B cell (primary cell): ENCODE measurements around the gene GUCY2D. TPM values are rescaled to one million over a fixed set of nuclear protein-coding genes. Genes with fewer than 3 reads are reported as not detected.
A peak's percentile ranks its signal among the peaks of the same experiment; 100 is the strongest.

Experiments used
- ATAC-seq: fragments of 200-7000 bp; cut with Tn5 transposase; one replicate; pipeline ENCODE4 v1.10.0; 2021; ENCODE audit warnings: low read depth, mild to moderate bottlenecking, moderate number of reproducible peaks, moderate library complexity
- CTCF ChIA-PET: fragments of 350-600 bp; sonication (Branson Sonifier 250); formaldehyde crosslinking; loops from one replicate; lab custom pipeline; 2021; ENCODE audit warnings: antibody characterized with exemption, inconsistent platforms; lab: Charles Lee
- POLR2A ChIA-PET: fragments of 350-600 bp; sonication (Branson Sonifier 250); formaldehyde crosslinking; loops from one replicate; lab custom pipeline; 2021; ENCODE audit warnings: antibody characterized with exemption; lab: Charles Lee
- DNase-seq: peaks from one replicate; pipeline ENCODE4 v3.0.0; 2013
- H2AFZ ChIP-seq: 2 replicates; pipeline ENCODE4 v1.6.1; 2012; ENCODE audit warnings: mild to moderate bottlenecking, low read depth, low read length; ENCODE audit not compliant: insufficient read depth, poor library complexity, severe bottlenecking
- H3K27ac ChIP-seq, 2 donors: 1 replicate in 1 of 2; 2 replicates in 1 of 2; pipeline ENCODE4 v1.5.1; 2012 to 2013; ENCODE audit warnings: low read length in 2 of 2, mild to moderate bottlenecking in 2 of 2, moderate library complexity in 1 of 2
- H3K27me3 ChIP-seq, 4 experiments: fragments of 200-600 bp in 1 of 4; sonication (generic) in 1 of 4; replicated peaks in 1 of 4; 1 replicate in 2 of 4; 2 replicates in 2 of 4; pipeline versions ENCODE4 v1.6.1 to v1.7.0; 2013 to 2016; ENCODE audit warnings: low read length in 3 of 4, mild to moderate bottlenecking in 2 of 4, mixed read lengths in 1 of 4, moderate library complexity in 1 of 4; ENCODE audit not compliant: insufficient read depth in 4 of 4, control insufficient read depth in 3 of 4; ENCODE audit errors: control extremely low read depth in 1 of 4
- H3K36me3 ChIP-seq, 2 experiments: replicated peaks in 1 of 2; 1 replicate in 1 of 2; 2 replicates in 1 of 2; pipeline versions ENCODE4 v1.6.1 to v1.7.1; 2013; ENCODE audit warnings: low read length in 1 of 2; ENCODE audit not compliant: insufficient read depth in 2 of 2, control insufficient read depth in 1 of 2; ENCODE audit errors: control extremely low read depth in 1 of 2, extremely low read depth in 1 of 2
- H3K4me1 ChIP-seq, 2 donors: fragments of 200-600 bp in 1 of 2; sonication (generic) in 1 of 2; 1 replicate in 1 of 2; 2 replicates in 1 of 2; pipeline versions ENCODE4 v1.5.1 to v1.6.1; 2013 to 2017; ENCODE audit warnings: low read length in 2 of 2; ENCODE audit not compliant: control insufficient read depth in 2 of 2, insufficient read depth in 2 of 2
- H3K4me2 ChIP-seq: replicated peaks from 2 replicates; pipeline ENCODE3; 2012; ENCODE audit warnings: mild to moderate bottlenecking, low read depth, low read length; ENCODE audit not compliant: poor library complexity, severe bottlenecking
- H3K4me3 ChIP-seq, 5 experiments: fragments of 200-600 bp in 1 of 5; sonication (generic) in 1 of 5; 1 replicate in 3 of 5; 2 replicates in 2 of 5; pipeline versions ENCODE4 v1.5.1 to v1.7.0; 2011 to 2016; ENCODE audit warnings: low read length in 4 of 5, mild to moderate bottlenecking in 4 of 5, low read depth in 2 of 5, control low read depth in 1 of 5, moderate library complexity in 1 of 5; ENCODE audit not compliant: insufficient read depth in 1 of 5; ENCODE audit errors: control extremely low read depth in 1 of 5, extremely low read depth in 1 of 5
- H3K79me2 ChIP-seq: fragments of 200-600 bp; sonication (generic); one replicate; pipeline ENCODE4 v1.6.0; 2016; ENCODE audit warnings: low read length; ENCODE audit not compliant: control insufficient read depth, insufficient read depth
- H3K9ac ChIP-seq: fragments of 200-600 bp; sonication (generic); 2 replicates; pipeline ENCODE4 v1.6.1; 2017; ENCODE audit warnings: mild to moderate bottlenecking, low read length, moderate library complexity
- H3K9me3 ChIP-seq, 3 donors: one replicate each; pipeline versions ENCODE4 v1.6.1 to v1.7.1; 2013; ENCODE audit warnings: low read length in 2 of 3; ENCODE audit not compliant: control insufficient read depth in 2 of 3, insufficient read depth in 1 of 3; ENCODE audit errors: control extremely low read depth in 1 of 3
- H4K20me1 ChIP-seq: 2 replicates; pipeline ENCODE4 v1.6.0; 2012; ENCODE audit warnings: mild to moderate bottlenecking, low read length; ENCODE audit not compliant: insufficient read depth, control insufficient read depth, poor library complexity, severe bottlenecking
- H3K27ac Mint-ChIP-seq: one replicate; pipeline ENCODE4 v1.8.0; 2021; ENCODE audit warnings: mixed read lengths
- H3K27me3 Mint-ChIP-seq: one replicate; pipeline ENCODE4 v1.8.0; 2021; ENCODE audit warnings: mixed read lengths
- H3K4me1 Mint-ChIP-seq: one replicate; pipeline ENCODE4 v1.8.0; 2021; ENCODE audit warnings: mixed read lengths
- H3K4me3 Mint-ChIP-seq: one replicate; pipeline ENCODE4 v1.8.0; 2021; ENCODE audit warnings: mixed read lengths
- H3K9me3 Mint-ChIP-seq: one replicate; pipeline ENCODE4 v1.8.0; 2022; ENCODE audit warnings: mixed read lengths; ENCODE audit not compliant: insufficient read depth
- EZH2 ChIP-seq: IDR thresholded peaks from 2 replicates; pipeline ENCODE4 v1.6.1; 2012; ENCODE audit warnings: borderline replicate concordance, low read depth, mild to moderate bottlenecking, moderate library complexity, low read length; ENCODE audit not compliant: insufficient read depth, poor library complexity, severe bottlenecking
- WGBS: methylation state at CpG from one replicate; pipeline ENCODE4 v1.1.5; 2013; ENCODE audit warnings: missing lambda C conversion rate; ENCODE audit not compliant: insufficient coverage; 5-methylcytosine and 5-hydroxymethylcytosine counted together
- intact Hi-C: fragments of 100-400 bp; cut with micrococcal nuclease; formaldehyde crosslinking; loops from one replicate; pipeline ENCODE4 v1.10.0; 2022
- polyA plus RNA-seq: library from polyadenylated mRNA; depleted of rRNA; stranded (reverse); fragments of >200 nt; gene quantifications from 2 replicates; pipeline ENCODE4 v1.2.3, GENCODE V29; 2012
- total RNA-seq, 2 donors: library from RNA; stranded (reverse); fragments of 120-200 nt in 1 of 2; gene quantifications; 1 replicate in 1 of 2; 2 replicates in 1 of 2; pipeline versions ENCODE4 v1.2.3 to v1.2.4, GENCODE V29; 2013 to 2022
- TF ChIP-seq, protein P1 (sequence below): fragments of 200-600 bp; IDR thresholded peaks from one replicate; pipeline ENCODE4 v1.8.0; 2022; ENCODE audit warnings: antibody characterized with exemption, mild to moderate bottlenecking

GUCY2D gene
- total and polyA plus RNA-seq, 2 donors (not counting 1 experiment from before 2014, with no cell fraction given): not detected

DNA sequence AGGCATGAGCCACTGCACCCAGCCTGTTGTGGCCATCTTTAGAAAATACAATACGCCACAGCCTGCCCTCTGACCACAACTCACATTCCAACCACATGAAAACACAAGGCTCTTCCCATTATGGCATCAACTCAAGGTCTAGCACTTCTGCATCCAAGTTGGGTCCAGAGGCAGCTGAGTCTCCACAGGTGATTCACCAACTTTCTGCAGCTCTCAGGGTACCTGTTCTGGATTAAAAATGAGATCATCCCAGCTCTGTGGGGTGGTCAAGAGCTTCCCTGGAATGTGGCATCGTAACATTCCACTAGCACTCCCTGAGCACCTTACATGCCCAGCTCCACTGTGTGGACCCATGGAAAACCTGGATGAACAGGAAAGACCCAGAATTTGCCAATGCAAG, 9.9 kb upstream of the GUCY2D start:
- H3K4me1 ChIP-seq: peaks cover 12 to 23% of the 10 kb centered on the region in 2 donors
- peaks cover 28% of the 10 kb centered on the region for H3K4me1 Mint-ChIP-seq
- H3K27me3 ChIP-seq: peaks cover 0 to 11% (median 0%) of the 10 kb centered on the region in 4 experiments
- H3K36me3 ChIP-seq: no peaks in the 10 kb centered on the region
- H3K27me3 Mint-ChIP-seq: peaks cover 20% of the 10 kb centered on the region
- no peaks in the 10 kb centered on the region for H3K9me3 Mint-ChIP-seq
- no peaks in the 10 kb centered on the region for H4K20me1 ChIP-seq
- H3K27ac ChIP-seq: no peak overlapping the region
- no peaks in the 10 kb centered on the region for H3K79me2 ChIP-seq
- H3K27ac Mint-ChIP-seq: no peak overlapping the region
- ChIA-PET POLR2A (no interaction called here), CTCF (interaction anchor here (1.1 to 1.6 kb wide), 9 partner anchors 9 to 249 kb away, joined by 3 to 6 read pairs (median 5); partner anchors contain the start of gene RNF227)
- DNase-seq (no peak), ATAC-seq (no peak)
- WGBS: 94% methylated on average over 2 of the region's 2 CpGs
- no peak overlapping the region for H3K4me3 ChIP-seq
- H3K9ac ChIP-seq: no peak overlapping the region
- no peaks in the 10 kb centered on the region for H3K9me3 ChIP-seq
- H3K4me3 Mint-ChIP-seq: no peak overlapping the region
- no peak overlapping the region for H3K4me2 ChIP-seq
- TF ChIP-seq, protein P1, sequence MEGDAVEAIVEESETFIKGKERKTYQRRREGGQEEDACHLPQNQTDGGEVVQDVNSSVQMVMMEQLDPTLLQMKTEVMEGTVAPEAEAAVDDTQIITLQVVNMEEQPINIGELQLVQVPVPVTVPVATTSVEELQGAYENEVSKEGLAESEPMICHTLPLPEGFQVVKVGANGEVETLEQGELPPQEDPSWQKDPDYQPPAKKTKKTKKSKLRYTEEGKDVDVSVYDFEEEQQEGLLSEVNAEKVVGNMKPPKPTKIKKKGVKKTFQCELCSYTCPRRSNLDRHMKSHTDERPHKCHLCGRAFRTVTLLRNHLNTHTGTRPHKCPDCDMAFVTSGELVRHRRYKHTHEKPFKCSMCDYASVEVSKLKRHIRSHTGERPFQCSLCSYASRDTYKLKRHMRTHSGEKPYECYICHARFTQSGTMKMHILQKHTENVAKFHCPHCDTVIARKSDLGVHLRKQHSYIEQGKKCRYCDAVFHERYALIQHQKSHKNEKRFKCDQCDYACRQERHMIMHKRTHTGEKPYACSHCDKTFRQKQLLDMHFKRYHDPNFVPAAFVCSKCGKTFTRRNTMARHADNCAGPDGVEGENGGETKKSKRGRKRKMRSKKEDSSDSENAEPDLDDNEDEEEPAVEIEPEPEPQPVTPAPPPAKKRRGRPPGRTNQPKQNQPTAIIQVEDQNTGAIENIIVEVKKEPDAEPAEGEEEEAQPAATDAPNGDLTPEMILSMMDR: no peak
- no peak for TF ChIP-seq EZH2
- intact Hi-C loops: no loop called here
- no peak overlapping the region for H2AFZ ChIP-seq

DNA sequence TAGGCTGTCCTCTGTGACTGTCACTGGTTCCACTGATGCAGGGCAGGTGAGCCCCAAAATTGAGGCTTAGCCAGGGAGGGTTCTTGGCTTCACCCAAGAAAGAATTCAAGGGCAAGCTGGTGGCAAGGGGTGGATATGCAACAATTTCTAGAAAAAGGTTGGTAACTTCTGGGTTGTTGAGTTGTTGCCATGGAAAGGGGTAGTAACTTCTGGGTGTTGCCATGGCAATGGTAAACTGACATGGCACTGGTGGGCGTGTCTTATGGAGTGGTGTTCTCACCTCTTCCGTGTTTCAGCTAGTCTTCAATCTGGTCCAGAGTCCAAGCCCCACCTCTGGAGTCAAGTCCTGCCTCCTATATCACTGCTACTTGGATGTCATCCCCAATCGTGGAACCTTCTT, 9.5 kb upstream of the GUCY2D start:
- WGBS: 100% methylated on average over 2 of the region's 3 CpGs
- Histone ChIP-seq H3K79me2 (no peaks in the 10 kb centered on the region), H2AFZ (no peak overlapping the region), H3K4me2 (no peak overlapping the region), H3K9ac (no peak overlapping the region), H3K4me1 (peaks cover 12 to 23% of the 10 kb centered on the region in 2 donors), H3K36me3 (no peaks in the 10 kb centered on the region), H3K27ac (no peak overlapping the region), H4K20me1 (no peaks in the 10 kb centered on the region), H3K9me3 (no peaks in the 10 kb centered on the region), H3K4me3 (no peak overlapping the region), H3K27me3 (peaks cover 0 to 15% (median 0%) of the 10 kb centered on the region in 4 experiments)
- intact Hi-C loops: no loop called here
- H3K4me3 Mint-ChIP-seq: no peak overlapping the region
- DNase-seq (peak; percentile 37), ATAC-seq (no peak)
- H3K9me3 Mint-ChIP-seq: no peaks in the 10 kb centered on the region
- CTCF ChIA-PET: interaction anchor here (1.1 to 1.6 kb wide), 9 partner anchors 9 to 249 kb away, joined by 3 to 6 read pairs (median 5); partner anchors contain the start of gene RNF227
- peaks cover 28% of the 10 kb centered on the region for H3K4me1 Mint-ChIP-seq
- peaks cover 18% of the 10 kb centered on the region for H3K27me3 Mint-ChIP-seq
- POLR2A ChIA-PET: no interaction called here
- no peak overlapping the region for H3K27ac Mint-ChIP-seq
- TF ChIP-seq, protein P1: no peak
- no peak for TF ChIP-seq EZH2
